HepG2 (cell line): ENCODE measurements around the gene AFF1. TPM values are rescaled to one million over a fixed set of nuclear protein-coding genes. Genes with fewer than 3 reads are reported as not detected.

ENCODE experiments used
- ATAC-seq: fragments of 200-7000 bp; cut with Tn5 transposase; 3 replicates; pipeline ENCODE4 v1.9.1; 2020; ENCODE audit warnings: mild to moderate bottlenecking, moderate library complexity
- BruUV-seq: library from RNA; stranded (reverse); fragments of 400-500 nt; replicated peaks from 2 replicates; lab custom pipeline; 2021; lab: Mats Ljungman, UMichigan
- CTCF ChIA-PET: fragments of 300-600 bp; formaldehyde crosslinking; extraction: SDS; loops from one replicate; lab custom pipeline; 2021; ENCODE audit warnings: low total read pairs, inconsistent platforms, low intra/inter-chr PET ratio; lab: Yijun Ruan, JAX
- POLR2A ChIA-PET: fragments of 350-600 bp; sonication (Branson Sonifier 250); formaldehyde crosslinking; loops from one replicate; lab custom pipeline; 2020; ENCODE audit warnings: antibody characterized with exemption, inconsistent platforms; lab: Yijun Ruan, JAX
- DNase-seq: peaks from one replicate; pipeline ENCODE4 v3.0.0-alpha.2; 2015; ENCODE audit warnings: low spot score
- FAIRE-seq: peaks from 3 replicates; lab custom pipeline; 2011; peaks lifted over from hg19 to GRCh38; lab: Jason Lieb, UNC
- H2AFZ ChIP-seq: one replicate; pipeline ENCODE4 v1.6.1; 2011; ENCODE audit warnings: low read length, inconsistent platforms
- H3K27ac ChIP-seq: fragments of 300-600 bp; 3 replicates; pipeline ENCODE4 v1.8.0; 2011; ENCODE audit warnings: mixed run types, mild to moderate bottlenecking, mixed read lengths, low read length, inconsistent platforms; ENCODE audit not compliant: insufficient read depth; ENCODE audit errors: extremely low read length
- H3K27me3 ChIP-seq, 2 experiments: fragments of 200-600 bp in 1 of 2; 2 replicates in 1 of 2; 3 replicates in 1 of 2; pipeline versions ENCODE4 v1.6.0 to v1.8.0; 2011; ENCODE audit warnings: low read length in 2 of 2, mild to moderate bottlenecking in 2 of 2, moderate library complexity in 2 of 2, inconsistent platforms in 1 of 2; ENCODE audit not compliant: insufficient read depth in 2 of 2, control insufficient read depth in 1 of 2
- H3K36me3 ChIP-seq, 2 experiments: fragments of 200-600 bp in 1 of 2; replicated peaks in 1 of 2; 2 replicates in 1 of 2; 3 replicates in 1 of 2; pipeline versions ENCODE4 v1.5.1 to v1.8.0; 2011; ENCODE audit warnings: low read length in 2 of 2, inconsistent platforms in 1 of 2; ENCODE audit not compliant: insufficient read depth in 2 of 2, control insufficient read depth in 1 of 2
- H3K4me1 ChIP-seq: 2 replicates; pipeline ENCODE4 v1.5.1; 2012; ENCODE audit warnings: low read length, inconsistent platforms; ENCODE audit not compliant: insufficient read depth
- H3K4me2 ChIP-seq: 2 replicates; pipeline ENCODE4 v1.6.0; 2011; ENCODE audit warnings: low read depth, low read length, inconsistent platforms
- H3K4me3 ChIP-seq, 3 experiments: fragments of 200-600 bp in 1 of 3; sonication (generic), shearing (Covaris generic) in 1 of 3; replicated peaks in 1 of 3; 2 replicates each; pipeline ENCODE4 v1.5.1; 2011 to 2016; ENCODE audit warnings: low read length in 3 of 3, inconsistent platforms in 2 of 3, low read depth in 2 of 3, mild to moderate bottlenecking in 2 of 3, control low read depth in 1 of 3, mixed read lengths in 1 of 3; ENCODE audit not compliant: insufficient read depth in 1 of 3
- H3K79me2 ChIP-seq: one replicate; pipeline ENCODE4 v1.6.1; 2011; ENCODE audit warnings: low read length, inconsistent platforms; ENCODE audit not compliant: insufficient read depth
- H3K9ac ChIP-seq: 2 replicates; pipeline ENCODE4 v1.6.0; 2011; ENCODE audit warnings: mild to moderate bottlenecking, low read depth, low read length, inconsistent platforms; ENCODE audit not compliant: insufficient read depth
- H3K9me3 ChIP-seq: 2 replicates; pipeline ENCODE4 v1.5.1; 2012; ENCODE audit warnings: mild to moderate bottlenecking, low read length
- H4K20me1 ChIP-seq: 2 replicates; pipeline ENCODE4 v1.6.0; 2011; ENCODE audit warnings: inconsistent platforms, mild to moderate bottlenecking, low read length, moderate library complexity; ENCODE audit not compliant: insufficient read depth
- ESRRA ChIP-seq: sonication (generic); formaldehyde crosslinking; IDR thresholded peaks from 2 replicates; pipeline ENCODE4 v1.5.1; 2020; ENCODE audit warnings: mild to moderate bottlenecking, low read depth, missing genetic modification reagents
- GATA4 ChIP-seq: sonication (generic); IDR thresholded peaks from 2 replicates; pipeline ENCODE4 v1.6.1; 2016; ENCODE audit warnings: antibody characterized with exemption, low read depth, borderline replicate concordance
- HNRNPH1 ChIP-seq: fragments of 200-400 bp; formaldehyde crosslinking; optimal IDR thresholded peaks from 2 replicates; pipeline ENCODE3; 2017; ENCODE audit warnings: mild to moderate bottlenecking, low read depth, low read length
- HNRNPLL ChIP-seq: fragments of 200-400 bp; formaldehyde crosslinking; IDR thresholded peaks from 2 replicates; pipeline ENCODE4 v1.6.1; 2017; ENCODE audit warnings: mild to moderate bottlenecking, low read depth, low read length; ENCODE audit not compliant: poor library complexity, severe bottlenecking
- NFE2L2 ChIP-seq: fragments of 150-350 bp; IDR thresholded peaks from 2 replicates; pipeline ENCODE4 v1.6.1; 2014; ENCODE audit warnings: low read length
- REPIN1 ChIP-seq: sonication (generic); formaldehyde crosslinking; IDR thresholded peaks from 2 replicates; pipeline ENCODE4 v1.8.0; 2022; ENCODE audit warnings: missing genetic modification reagents, low read depth, mild to moderate bottlenecking, borderline replicate concordance
- RFX5 ChIP-seq: IDR thresholded peaks from 2 replicates; pipeline ENCODE4 v1.6.1; 2011; ENCODE audit warnings: low read depth, low read length, improper control_type of control experiment
- ZKSCAN8 ChIP-seq: IDR thresholded peaks from 2 replicates; pipeline ENCODE4 v1.6.1; 2016; ENCODE audit warnings: borderline replicate concordance, missing genetic modification reagents, missing compliant biosample characterization
- ZNF138 ChIP-seq: sonication (generic); formaldehyde crosslinking; IDR thresholded peaks from 2 replicates; pipeline ENCODE4 v1.5.0; 2020; ENCODE audit warnings: mild to moderate bottlenecking, low read depth, missing genetic modification reagents
- ZNF263 ChIP-seq: sonication (generic); formaldehyde crosslinking; IDR thresholded peaks from 2 replicates; pipeline ENCODE4 v1.4.0; 2020; ENCODE audit warnings: missing genetic modification reagents
- ZNF362 ChIP-seq: sonication (generic); formaldehyde crosslinking; IDR thresholded peaks from 2 replicates; pipeline ENCODE4 v1.4.0; 2020; ENCODE audit warnings: missing genetic modification reagents, mild to moderate bottlenecking, borderline replicate concordance
- ZNF800 ChIP-seq: sonication (generic); formaldehyde crosslinking; IDR thresholded peaks from 2 replicates; pipeline ENCODE4 v1.4.0; 2020; ENCODE audit warnings: missing genetic modification reagents
- WGBS: methylation state at CpG from one replicate; pipeline ENCODE4 v1.1.6; 2017; ENCODE audit warnings: low lambda C conversion rate; 5-methylcytosine and 5-hydroxymethylcytosine counted together
- in situ Hi-C: cut with HindIII; loops from 2 replicates; pipeline ENCODE4 v1.10.0; 2017; ENCODE audit warnings: low pct_unique_long_range_greater_than_20kb; ENCODE audit not compliant: extremely low pct_ligation_motif_present
- intact Hi-C: fragments of 100-400 bp; cut with micrococcal nuclease; formaldehyde crosslinking; loops from one replicate; pipeline ENCODE4 v1.10.0; 2022; ENCODE audit not compliant: unreplicated experiment
- polyA plus RNA-seq, 8 experiments: library from polyadenylated mRNA; depleted of rRNA in 3 of 8; stranded (reverse) in 7 of 8; unstranded in 1 of 8; fragments of >200 nt; fragmentation: Illumina TruSeq in 4 of 8; extraction: Trizol in 4 of 8; gene quantifications; 2 replicates each; pipeline versions ENCODE4 v1.2.1 to v1.2.3, GENCODE V29; 2011 to 2016; ENCODE audit warnings: low read depth in 4 of 8, missing spikeins in 1 of 8, mixed read lengths in 1 of 8; ENCODE audit not compliant: insufficient read depth in 1 of 8
- total RNA-seq, 5 experiments: library from RNA; depleted of rRNA; stranded (reverse); fragments of >200 nt; fragmentation: Illumina TruSeq; extraction: Trizol; gene quantifications; 2 replicates each; pipeline ENCODE4 v1.2.3, GENCODE V29; 2016; ENCODE audit warnings: low read depth in 1 of 5

Gene AFF1
- total and polyA plus RNA-seq, 2 of the 13 experiments (the other 11 are each of a cell fraction or from before 2014, with no cell fraction given): 15.5 to 15.9 TPM

- no peak for TF ChIP-seq ZNF362 (CRISPR knock-in tag)
Measured at GRCh38 chr4:87126056-87126455, 191.2 kb downstream of the AFF1 start (continued).

- Histone ChIP-seq H3K27ac (no peak overlapping the region), H3K9me3 (no peaks in the 10 kb centered on the region), H3K36me3 (peaks cover 19 to 81% of the 10 kb centered on the region in 2 experiments), H3K4me3 (no peak overlapping the region), H3K4me2 (no peak overlapping the region), H4K20me1 (no peaks in the 10 kb centered on the region), H3K4me1 (0 out of 2 replicates have a peak, but pooled peaks cover 5% of the 10 kb centered on the region), H3K79me2 (no peaks in the 10 kb centered on the region), H2AFZ (no peak overlapping the region), H3K9ac (no peak overlapping the region), H3K27me3 (no peaks in the 10 kb centered on the region)
- ChIA-PET CTCF (no interaction called here), POLR2A (no interaction called here)
- no peak for ATAC-seq
- no peak for TF ChIP-seq RFX5
- in situ Hi-C loops: loop anchor here (25.0 kb wide), 1 partner anchor 334 kb away; no protein-coding TSS in a partner anchor
- intact Hi-C loops: no loop called here
- BruUV-seq: no TSS peak
- WGBS: 83% methylated on average over 2 of the region's 2 CpGs
- no peak for FAIRE-seq
- no peak for DNase-seq
Measured at GRCh38 chr4:87128006-87128705, 193.3 kb downstream of the AFF1 start.

- ATAC-seq (no peak), FAIRE-seq (no peak), DNase-seq (no peak)
- no peaks in the 10 kb centered on the region for H3K27me3 ChIP-seq
- no peaks in the 10 kb centered on the region for H3K79me2 ChIP-seq
- POLR2A ChIA-PET: no interaction called here
- intact Hi-C loops: no loop called here
- H3K4me1 ChIP-seq: 0 out of 2 replicates have a peak, but pooled peaks cover 5% of the 10 kb centered on the region
- BruUV-seq: no TSS peak
- H3K9ac ChIP-seq: no peak overlapping the region
- peaks cover 22 to 83% of the 10 kb centered on the region in 2 experiments for H3K36me3 ChIP-seq
- no peaks in the 10 kb centered on the region for H3K9me3 ChIP-seq
- WGBS: 98% methylated on average over 6 of the region's 6 CpGs
- CTCF ChIA-PET: no interaction called here
- H3K27ac ChIP-seq: no peak overlapping the region
- H3K4me3 ChIP-seq: no peak overlapping the region
- in situ Hi-C loops: loop anchor here (25.0 kb wide), 1 partner anchor 333 kb away; no protein-coding TSS in a partner anchor
- no peak overlapping the region for H2AFZ ChIP-seq
- no peaks in the 10 kb centered on the region for H4K20me1 ChIP-seq
- H3K4me2 ChIP-seq: no peak overlapping the region
- TF ChIP-seq GATA4 (no peak), ZNF138 (CRISPR knock-in tag) (no peak), ZNF800 (CRISPR knock-in tag) (no peak), ESRRA (CRISPR knock-in tag) (no peak), NFE2L2 (no peak), HNRNPH1 (no peak), ZNF263 (CRISPR knock-in tag) (no peak), REPIN1 (no peak), HNRNPLL (no peak), ZKSCAN8 (CRISPR knock-in tag) (no peak)
Measured at GRCh38 chr4:87129681-87130080, 194.9 kb downstream of the AFF1 start.
